Neuronal stem cell (in vitro differentiated cells): ENCODE data around the gene POLD4.

Source experiments
- DNase-seq: peaks from one replicate; pipeline ENCODE4 v3.0.0-alpha.2; 2013; ENCODE audit warnings: low spot score
- H2AFZ ChIP-seq: one replicate; pipeline ENCODE4 v1.6.1; 2013; ENCODE audit warnings: mild to moderate bottlenecking, low read length, inconsistent platforms
- H2AK5ac ChIP-seq: 2 replicates; pipeline ENCODE4 v1.6.1; 2013; ENCODE audit warnings: low read depth, mild to moderate bottlenecking, inconsistent platforms, low read length, moderate library complexity, mixed read lengths
- H2BK120ac ChIP-seq: 2 replicates; pipeline ENCODE4 v1.6.1; 2013; ENCODE audit warnings: low read depth, mild to moderate bottlenecking, inconsistent platforms, low read length, moderate library complexity, mixed read lengths
- H2BK12ac ChIP-seq: one replicate; pipeline ENCODE4 v1.6.1; 2013; ENCODE audit warnings: low read length, inconsistent platforms
- H2BK15ac ChIP-seq: 2 replicates; pipeline ENCODE4 v1.6.1; 2013; ENCODE audit warnings: mild to moderate bottlenecking, low read length, inconsistent platforms, mixed read lengths
- H2BK5ac ChIP-seq: one replicate; pipeline ENCODE4 v1.6.1; 2013; ENCODE audit warnings: inconsistent platforms, mild to moderate bottlenecking, low read length, moderate library complexity
- H3K14ac ChIP-seq: one replicate; pipeline ENCODE4 v1.6.1; 2013; ENCODE audit warnings: low read length, inconsistent platforms
- H3K18ac ChIP-seq: 2 replicates; pipeline ENCODE4 v1.6.1; 2013; ENCODE audit warnings: low read length, inconsistent platforms
- H3K23ac ChIP-seq: 2 replicates; pipeline ENCODE4 v1.6.1; 2013; ENCODE audit warnings: low read depth, mild to moderate bottlenecking, mixed read lengths, low read length, inconsistent platforms; ENCODE audit not compliant: poor library complexity
- H3K27ac ChIP-seq: replicated peaks from 3 replicates; pipeline ENCODE4 v1.5.1; 2013; ENCODE audit warnings: low read length, inconsistent platforms
- H3K27me3 ChIP-seq, 3 experiments: 2 replicates each; pipeline ENCODE4 v1.6.1; 2013; ENCODE audit warnings: low read length in 3 of 3, mild to moderate bottlenecking in 2 of 3, inconsistent platforms in 1 of 3, low read depth in 1 of 3, mixed read lengths in 1 of 3, moderate library complexity in 1 of 3; ENCODE audit not compliant: control insufficient read depth in 3 of 3, insufficient read depth in 3 of 3
- H3K36me3 ChIP-seq, 2 donors: replicated peaks in 1 of 2; 2 replicates each; pipeline ENCODE4 v1.6.1; 2013; ENCODE audit warnings: low read length in 2 of 2; ENCODE audit not compliant: control insufficient read depth in 2 of 2, insufficient read depth in 2 of 2
- H3K4ac ChIP-seq: 2 replicates; pipeline ENCODE4 v1.6.1; 2013; ENCODE audit warnings: inconsistent platforms, mild to moderate bottlenecking, low read length, moderate library complexity
- H3K4me1 ChIP-seq, 2 donors: 1 replicate in 1 of 2; 2 replicates in 1 of 2; pipeline ENCODE4 v1.6.1; 2013; ENCODE audit warnings: low read length in 2 of 2, low read depth in 1 of 2; ENCODE audit not compliant: control insufficient read depth in 2 of 2, insufficient read depth in 1 of 2
- H3K4me2 ChIP-seq: one replicate; pipeline ENCODE4 v1.6.1; 2013; ENCODE audit warnings: mild to moderate bottlenecking, low read length, inconsistent platforms; ENCODE audit not compliant: insufficient read depth, poor library complexity, severe bottlenecking
- H3K4me3 ChIP-seq, 2 donors: 2 replicates each; pipeline ENCODE4 v1.5.1; 2013; ENCODE audit warnings: low read length in 2 of 2, mild to moderate bottlenecking in 2 of 2, inconsistent platforms in 1 of 2, moderate library complexity in 1 of 2
- H3K79me1 ChIP-seq: one replicate; pipeline ENCODE4 v1.6.1; 2013; ENCODE audit warnings: low read depth, mild to moderate bottlenecking, inconsistent platforms, low read length, moderate library complexity
- H3K9ac ChIP-seq: one replicate; pipeline ENCODE4 v1.6.1; 2013; ENCODE audit warnings: mild to moderate bottlenecking, low read depth, low read length, inconsistent platforms; ENCODE audit not compliant: poor library complexity
- H3K9me3 ChIP-seq, 2 donors: replicated peaks in 1 of 2; 2 replicates each; pipeline versions ENCODE3 to v1.6.1; 2013; ENCODE audit warnings: low read length in 2 of 2, mild to moderate bottlenecking in 2 of 2, inconsistent platforms in 1 of 2, low read depth in 1 of 2, mixed read lengths in 1 of 2, moderate library complexity in 1 of 2; ENCODE audit not compliant: control insufficient read depth in 2 of 2, insufficient read depth in 1 of 2
- H4K8ac ChIP-seq: one replicate; pipeline ENCODE4 v1.6.1; 2013; ENCODE audit warnings: low read depth, mild to moderate bottlenecking, inconsistent platforms, low read length, moderate library complexity
- H4K91ac ChIP-seq: one replicate; pipeline ENCODE4 v1.6.1; 2013; ENCODE audit warnings: low read length, low read depth, mild to moderate bottlenecking, inconsistent platforms; ENCODE audit not compliant: poor library complexity
- WGBS, 2 donors: extraction: QIAGEN DNeasy Blood & Tissue Kit; methylation state at CpG; one replicate each; pipeline ENCODE4 v1.1.7; 2013; ENCODE audit warnings: missing lambda C conversion rate in 2 of 2, mixed read lengths in 1 of 2; ENCODE audit not compliant: insufficient read length in 2 of 2, insufficient replicate concordance in 1 of 2; ENCODE audit errors: extremely low coverage in 2 of 2; 5-methylcytosine and 5-hydroxymethylcytosine counted together

Gene POLD4

DNA sequence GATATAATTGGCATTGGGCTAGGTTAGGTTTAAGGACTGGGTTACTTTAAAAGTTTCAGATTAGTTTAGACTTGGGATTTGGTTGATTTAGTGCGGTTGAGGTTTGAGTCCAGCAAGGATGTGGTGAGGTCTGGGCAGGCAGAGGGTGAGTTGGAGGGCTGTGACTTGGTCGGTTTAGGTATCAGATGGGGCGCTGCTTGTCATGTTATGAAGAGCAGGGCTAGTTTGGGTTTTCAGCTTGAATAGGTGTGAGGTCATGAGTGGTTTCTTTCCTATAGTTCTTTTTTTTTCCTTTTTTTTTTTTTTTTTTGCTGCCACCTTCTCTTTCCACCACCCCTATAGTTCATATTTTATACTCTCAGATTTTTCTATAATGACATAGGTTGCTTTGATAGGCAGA is 15.3 kb upstream of the POLD4 start:
- Histone ChIP-seq H2AFZ (no peak overlapping the region), H3K9ac (no peak overlapping the region), H3K27me3 (peaks cover 0 to 6% (median 0%) of the 10 kb centered on the region in 3 experiments), H3K4me1 (peaks cover 20% of the 10 kb centered on the region in 2 donors), H3K4ac (no peak overlapping the region), H3K4me2 (no peak overlapping the region), H3K79me1 (peaks cover 10% of the 10 kb centered on the region), H3K9me3 (no peaks in the 10 kb centered on the region), H4K91ac (no peak overlapping the region), H2BK120ac (no peak overlapping the region), H3K23ac (no peak overlapping the region), H2BK5ac (no peak overlapping the region), H3K4me3 (no peak overlapping the region), H3K14ac (no peak overlapping the region), H2BK12ac (no peak overlapping the region), H4K8ac (no peak overlapping the region), H2BK15ac (no peak overlapping the region), H3K18ac (no peak overlapping the region), H3K36me3 (peaks cover 2 to 17% of the 10 kb centered on the region in 2 donors), H3K27ac (no peak overlapping the region), H2AK5ac (no peak overlapping the region)
- no peak for DNase-seq
- no CpG with 5 or more reads among the region's 3 CpGs for WGBS, 2 donors

GRCh38 chr11:67367761-67368227 is 14.4 kb upstream of the POLD4 start:
- Histone ChIP-seq H3K4me3 (peak overlapping the region in 1 of 2 donors; percentile 28), H3K9me3 (no peaks in the 10 kb centered on the region), H4K8ac (no peak overlapping the region), H2BK5ac (no peak overlapping the region), H3K23ac (no peak overlapping the region), H2AFZ (no peak overlapping the region), H2BK15ac (no peak overlapping the region), H4K91ac (no peak overlapping the region), H3K36me3 (peaks cover 2 to 17% of the 10 kb centered on the region in 2 donors), H3K79me1 (peaks cover 8% of the 10 kb centered on the region), H2AK5ac (no peak overlapping the region), H3K4me1 (peaks cover 20% of the 10 kb centered on the region in 2 donors), H2BK12ac (no peak overlapping the region), H3K18ac (no peak overlapping the region), H3K27me3 (peaks cover 0 to 6% (median 0%) of the 10 kb centered on the region in 3 experiments), H3K4me2 (no peak overlapping the region), H2BK120ac (no peak overlapping the region), H3K4ac (no peak overlapping the region), H3K27ac (no peak overlapping the region), H3K14ac (no peak overlapping the region), H3K9ac (no peak overlapping the region)
- DNase-seq: no peak
- no CpG with 5 or more reads among the region's 7 CpGs for WGBS, 2 donors

- no peaks in the 10 kb centered on the region for H3K9me3 ChIP-seq
- H3K4me3 ChIP-seq: no peak overlapping the region
- peaks cover 0 to 6% (median 0%) of the 10 kb centered on the region in 3 experiments for H3K27me3 ChIP-seq
- H2BK15ac ChIP-seq: no peak overlapping the region
- no peak overlapping the region for H3K4ac ChIP-seq
- peaks cover 8% of the 10 kb centered on the region for H3K79me1 ChIP-seq
- WGBS, 2 donors: no CpG with 5 or more reads among the region's 25 CpGs
- H3K27ac ChIP-seq: no peak overlapping the region
- H3K18ac ChIP-seq: no peak overlapping the region
- no peak overlapping the region for H2BK5ac ChIP-seq
- H4K8ac ChIP-seq: no peak overlapping the region
- H3K23ac ChIP-seq: peak overlapping the region; percentile 36
- peaks cover 19 to 20% of the 10 kb centered on the region in 2 donors for H3K4me1 ChIP-seq
- H2BK120ac ChIP-seq: no peak overlapping the region
- H2AFZ ChIP-seq: no peak overlapping the region
- no peak overlapping the region for H3K14ac ChIP-seq
- H3K9ac ChIP-seq: no peak overlapping the region
- no peak overlapping the region for H2BK12ac ChIP-seq
- no peak overlapping the region for H2AK5ac ChIP-seq
- H3K4me2 ChIP-seq: no peak overlapping the region
- DNase-seq: no peak
- peaks cover 2 to 17% of the 10 kb centered on the region in 2 donors for H3K36me3 ChIP-seq
- no peak overlapping the region for H4K91ac ChIP-seq
Observed at GRCh38 chr11:67366961-67367760, 13.8 kb upstream of the POLD4 start.

DNA sequence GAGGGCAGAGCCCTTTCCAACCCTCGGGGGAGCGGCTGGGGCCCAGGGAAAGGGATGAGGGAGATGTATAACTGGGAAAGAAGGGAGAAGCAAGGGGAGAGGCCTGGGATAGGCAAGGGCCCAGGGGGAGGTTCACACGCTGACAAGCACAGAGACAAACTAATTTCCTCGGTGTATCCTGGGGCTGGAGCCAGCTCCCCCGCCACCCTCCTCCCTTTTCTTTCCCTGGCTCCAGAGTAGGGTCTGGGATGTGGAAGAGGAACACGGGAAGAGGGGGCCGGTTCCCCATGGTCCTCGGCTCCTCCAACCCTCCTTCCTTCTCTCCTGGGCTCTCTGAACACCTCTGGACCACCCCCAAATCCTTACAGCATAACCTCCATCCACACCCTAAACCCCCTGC is 13.2 kb upstream of the POLD4 start:
- Histone ChIP-seq H2AFZ (no peak overlapping the region), H4K8ac (no peak overlapping the region), H3K4me1 (peaks cover 12 to 15% of the 10 kb centered on the region in 2 donors), H2BK12ac (no peak overlapping the region), H3K9ac (no peak overlapping the region), H3K27ac (no peak overlapping the region), H3K27me3 (peaks cover 0 to 3% (median 0%) of the 10 kb centered on the region in 3 experiments), H2BK5ac (no peak overlapping the region), H3K4me2 (no peak overlapping the region), H3K79me1 (peaks cover 3% of the 10 kb centered on the region), H3K4me3 (no peak overlapping the region), H3K14ac (no peak overlapping the region), H2BK15ac (no peak overlapping the region), H3K4ac (no peak overlapping the region), H2AK5ac (no peak overlapping the region), H4K91ac (no peak overlapping the region), H3K36me3 (peaks cover 2 to 17% of the 10 kb centered on the region in 2 donors), H3K18ac (no peak overlapping the region), H3K23ac (no peak overlapping the region), H2BK120ac (no peak overlapping the region), H3K9me3 (no peaks in the 10 kb centered on the region)
- no CpG with 5 or more reads among the region's 8 CpGs for WGBS, 2 donors
- no peak for DNase-seq
